Measurements from ENCODE around the gene DDC. TPM values are rescaled to one million over a fixed set of nuclear protein-coding genes. Genes with fewer than 3 reads are reported as not detected.

DDC gene
- total and polyA plus RNA-seq, 2 donors from 2014 or later, result 7.8 to 257 TPM

DNA sequence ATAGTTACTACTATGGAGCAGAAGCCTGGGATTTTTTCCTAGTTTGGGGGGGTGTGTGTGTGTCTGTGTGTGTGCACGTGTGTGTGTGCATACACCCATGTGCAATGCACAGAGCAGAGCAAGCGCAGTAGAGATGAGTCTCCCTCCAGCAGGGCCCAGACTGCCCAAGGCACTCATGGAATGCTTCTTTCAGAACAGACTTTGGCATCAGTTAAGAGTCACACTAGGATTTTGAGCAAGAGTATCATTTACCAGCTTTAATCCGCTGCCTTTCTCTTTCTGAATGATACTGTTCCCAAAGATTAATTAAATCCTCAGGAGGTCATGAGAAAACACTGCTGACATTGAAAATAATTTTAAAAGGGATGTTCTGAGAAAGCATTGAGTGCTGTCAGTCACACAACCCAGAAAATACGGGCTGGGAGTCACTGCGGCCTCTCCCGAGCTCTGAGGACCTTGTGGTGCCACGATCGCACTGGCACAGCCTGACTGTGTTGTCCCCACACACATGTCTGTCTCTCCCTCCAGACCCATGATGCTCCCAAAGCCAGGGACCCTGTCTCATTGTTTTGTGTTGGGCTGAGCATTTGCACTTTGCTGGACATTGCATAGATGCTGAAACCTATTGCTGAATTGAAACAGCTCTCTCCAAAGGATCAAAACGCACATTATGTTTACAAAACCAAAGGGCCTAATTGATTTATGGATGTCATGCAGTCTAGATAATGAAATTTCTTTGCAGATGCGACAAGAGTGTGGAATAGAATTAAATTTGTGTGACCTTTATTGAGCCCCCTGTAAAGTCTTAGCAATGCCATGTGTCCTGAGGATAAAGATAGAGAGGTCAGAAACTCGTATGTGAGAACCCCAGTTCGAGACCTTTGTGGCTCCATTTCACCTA, 60.3 kb downstream of the DDC start:
- TF ChIP-seq, protein P1, sequence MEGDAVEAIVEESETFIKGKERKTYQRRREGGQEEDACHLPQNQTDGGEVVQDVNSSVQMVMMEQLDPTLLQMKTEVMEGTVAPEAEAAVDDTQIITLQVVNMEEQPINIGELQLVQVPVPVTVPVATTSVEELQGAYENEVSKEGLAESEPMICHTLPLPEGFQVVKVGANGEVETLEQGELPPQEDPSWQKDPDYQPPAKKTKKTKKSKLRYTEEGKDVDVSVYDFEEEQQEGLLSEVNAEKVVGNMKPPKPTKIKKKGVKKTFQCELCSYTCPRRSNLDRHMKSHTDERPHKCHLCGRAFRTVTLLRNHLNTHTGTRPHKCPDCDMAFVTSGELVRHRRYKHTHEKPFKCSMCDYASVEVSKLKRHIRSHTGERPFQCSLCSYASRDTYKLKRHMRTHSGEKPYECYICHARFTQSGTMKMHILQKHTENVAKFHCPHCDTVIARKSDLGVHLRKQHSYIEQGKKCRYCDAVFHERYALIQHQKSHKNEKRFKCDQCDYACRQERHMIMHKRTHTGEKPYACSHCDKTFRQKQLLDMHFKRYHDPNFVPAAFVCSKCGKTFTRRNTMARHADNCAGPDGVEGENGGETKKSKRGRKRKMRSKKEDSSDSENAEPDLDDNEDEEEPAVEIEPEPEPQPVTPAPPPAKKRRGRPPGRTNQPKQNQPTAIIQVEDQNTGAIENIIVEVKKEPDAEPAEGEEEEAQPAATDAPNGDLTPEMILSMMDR (IDR thresholded peaks at IDR 0.05; ENCODE audit: borderline replicate concordance, extremely low read depth, insufficient read depth), result no peak
- intact Hi-C loops (cut with DNase I), result no loop called here
- peaks cover 0 to 8% (median 3%) of the 10 kb centered on the region in 3 donors for H3K4me1 ChIP-seq (ENCODE audit: control insufficient read depth in 2 of 3, insufficient read depth in 2 of 3, low read depth in 1 of 3, low read length in 3 of 3)
- no peak overlapping the region for H3K9ac ChIP-seq (ENCODE audit: low read length in 3 of 3)
- peaks cover 0 to 17% (median 0%) of the 10 kb centered on the region in 3 donors for H3K36me3 ChIP-seq (ENCODE audit: control insufficient read depth in 2 of 3, insufficient read depth in 3 of 3, low read length in 3 of 3)
- H3K9me3 ChIP-seq (ENCODE audit: control insufficient read depth in 2 of 3, insufficient read depth in 1 of 3, low read length in 3 of 3), result no peaks in the 10 kb centered on the region
- H3K4me3 ChIP-seq (ENCODE audit: low read length in 3 of 3), result no peak overlapping the region
- no peaks in the 10 kb centered on the region for H3K27me3 ChIP-seq (ENCODE audit: control insufficient read depth, insufficient read depth, low read length)
- FAIRE-seq, result no peak
- no peak for DNase-seq
- no peak overlapping the region for H3K27ac ChIP-seq (ENCODE audit: low read depth in 2 of 2, low read length in 2 of 2)

DNA sequence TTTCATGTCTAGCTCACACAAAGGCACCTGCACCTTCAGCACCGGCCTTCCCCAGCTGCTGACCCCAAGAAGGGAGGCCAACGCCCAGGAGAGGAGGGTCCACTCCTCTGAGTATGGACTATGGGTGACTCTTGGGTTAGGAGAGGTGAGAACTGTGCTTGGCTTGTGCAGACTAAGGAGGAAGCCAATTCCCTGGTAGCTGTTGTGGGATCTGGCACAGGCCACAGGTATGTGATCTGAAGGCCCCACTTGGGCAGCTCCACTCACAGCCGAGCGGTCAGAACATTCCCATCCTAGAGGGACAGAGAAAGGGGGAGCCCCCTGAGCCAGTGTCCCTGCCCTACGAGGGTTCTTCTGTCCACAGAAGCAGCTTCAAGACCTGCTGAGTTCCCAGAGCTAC, 62.3 kb downstream of the DDC start:
- Histone ChIP-seq H3K27me3 (ENCODE audit: control insufficient read depth, insufficient read depth, low read length) (no peaks in the 10 kb centered on the region), H3K9me3 (ENCODE audit: control insufficient read depth in 2 of 3, insufficient read depth in 1 of 3, low read length in 3 of 3) (no peaks in the 10 kb centered on the region), H3K9ac (ENCODE audit: low read length in 3 of 3) (no peak overlapping the region), H3K27ac (ENCODE audit: low read depth in 2 of 2, low read length in 2 of 2) (no peak overlapping the region), H3K36me3 (ENCODE audit: control insufficient read depth in 2 of 3, insufficient read depth in 3 of 3, low read length in 3 of 3) (peaks cover 0 to 8% (median 0%) of the 10 kb centered on the region in 3 donors), H3K4me3 (ENCODE audit: low read length in 3 of 3) (no peak overlapping the region), H3K4me1 (ENCODE audit: control insufficient read depth in 2 of 3, insufficient read depth in 2 of 3, low read depth in 1 of 3, low read length in 3 of 3) (peaks cover 0 to 8% (median 3%) of the 10 kb centered on the region in 3 donors)
- FAIRE-seq (no peak), DNase-seq (no peak)
- intact Hi-C loops (cut with DNase I), result no loop called here
- TF ChIP-seq, protein P1 (IDR thresholded peaks at IDR 0.05; ENCODE audit: borderline replicate concordance, extremely low read depth, insufficient read depth), result no peak

DNA sequence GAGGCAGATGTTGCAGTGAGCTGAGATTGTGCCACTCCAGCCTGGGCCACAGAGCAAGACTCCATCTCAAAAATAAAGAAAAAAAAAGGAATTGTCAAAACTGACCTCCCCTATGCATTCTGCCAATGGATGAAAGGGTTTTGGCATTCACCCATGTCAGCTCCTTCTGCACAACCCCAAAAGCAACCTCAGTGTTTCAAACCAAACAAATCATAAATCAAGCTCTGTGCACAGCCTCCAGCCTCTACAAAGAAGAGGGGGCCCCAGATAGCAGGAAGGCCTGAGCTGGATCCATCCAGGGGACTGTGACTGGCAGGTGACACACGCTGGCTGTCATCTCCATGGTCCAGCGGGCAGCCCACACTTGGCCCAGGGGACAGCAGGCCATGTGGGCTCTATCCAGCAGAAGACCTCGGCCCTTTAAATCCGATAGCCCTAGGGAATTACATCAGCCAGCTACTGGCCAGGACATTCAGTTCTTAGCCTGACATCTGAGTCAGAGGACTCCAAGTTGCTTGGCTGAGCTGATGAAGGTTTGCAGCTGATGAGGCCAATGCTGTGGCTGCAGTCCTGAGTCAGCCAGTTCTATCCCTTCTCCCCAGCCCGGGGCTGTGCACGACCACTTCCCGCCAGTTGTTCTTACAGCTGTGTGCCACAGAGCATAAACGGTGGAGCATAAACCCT, 63.1 kb downstream of the DDC start:
- no peaks in the 10 kb centered on the region for H3K9me3 ChIP-seq (ENCODE audit: control insufficient read depth in 2 of 3, insufficient read depth in 1 of 3, low read length in 3 of 3)
- H3K4me3 ChIP-seq (ENCODE audit: low read length in 3 of 3), result no peak overlapping the region
- peaks cover 0 to 8% (median 3%) of the 10 kb centered on the region in 3 donors for H3K4me1 ChIP-seq (ENCODE audit: control insufficient read depth in 2 of 3, insufficient read depth in 2 of 3, low read depth in 1 of 3, low read length in 3 of 3)
- TF ChIP-seq, protein P1 (IDR thresholded peaks at IDR 0.05; ENCODE audit: borderline replicate concordance, extremely low read depth, insufficient read depth), result no peak
- intact Hi-C loops (cut with DNase I), result no loop called here
- no peak for FAIRE-seq
- peak; percentile 53 to 91 (median 55) for DNase-seq
- peaks cover 0 to 8% (median 0%) of the 10 kb centered on the region in 3 donors for H3K36me3 ChIP-seq (ENCODE audit: control insufficient read depth in 2 of 3, insufficient read depth in 3 of 3, low read length in 3 of 3)
- H3K27me3 ChIP-seq (ENCODE audit: control insufficient read depth, insufficient read depth, low read length), result no peaks in the 10 kb centered on the region
- H3K27ac ChIP-seq (ENCODE audit: low read depth in 2 of 2, low read length in 2 of 2), result no peak overlapping the region
- H3K9ac ChIP-seq (ENCODE audit: low read length in 3 of 3), result no peak overlapping the region

Measured in kidney (tissue), 14 donors.